Activated naive CD8-positive, alpha-beta T cell treated with anti-CD3 and anti-CD28 coated beads, Interleukin-2, amount 10 ng/mL, durations not matched to agents 7 days and 5 days (primary cell): ENCODE data around the gene CACHD1. TPM values are rescaled to one million over a fixed set of nuclear protein-coding genes. Genes with fewer than 3 reads are reported as not detected.
A peak's percentile ranks its signal among the peaks of the same experiment; 100 is the strongest.

ENCODE experiments used
- ATAC-seq: fragments of 150-1000 bp; cut with Tn5 transposase; one replicate; pipeline ENCODE4 v1.10.0; 2021; ENCODE audit warnings: low read depth, moderate library complexity
- POLR2A ChIA-PET: fragments of 350-600 bp; sonication (Branson Sonifier 250); formaldehyde crosslinking; loops from one replicate; lab custom pipeline; 2021; ENCODE audit warnings: antibody characterized with exemption; lab: Charles Lee
- DNase-seq: peaks from one replicate; pipeline ENCODE4 v3.0.0; 2021
- H3K27ac Mint-ChIP-seq: one replicate; pipeline ENCODE4 v1.8.0; 2022; ENCODE audit warnings: mild to moderate bottlenecking, mixed read lengths
- H3K27me3 Mint-ChIP-seq: one replicate; pipeline ENCODE4 v1.8.0; 2022; ENCODE audit warnings: mild to moderate bottlenecking, moderate library complexity, mixed read lengths
- H3K36me3 Mint-ChIP-seq: one replicate; pipeline ENCODE4 v1.8.0; 2021; ENCODE audit warnings: mild to moderate bottlenecking, mixed read lengths
- H3K4me1 Mint-ChIP-seq: one replicate; pipeline ENCODE4 v1.8.0; 2021; ENCODE audit warnings: mixed read lengths
- H3K4me3 Mint-ChIP-seq: one replicate; pipeline ENCODE4 v1.8.0; 2022; ENCODE audit warnings: mild to moderate bottlenecking, moderate library complexity, mixed read lengths
- H3K9me3 Mint-ChIP-seq: one replicate; pipeline ENCODE4 v1.8.0; 2021; ENCODE audit warnings: mixed read lengths
- total RNA-seq, 2 experiments: library from RNA; stranded (reverse); gene quantifications; one replicate each; pipeline ENCODE4 v1.2.3, GENCODE V29; 2021

The CACHD1 gene
- total RNA-seq, 2 experiments from 2014 or later = 0.82 to 0.91 TPM

DNA sequence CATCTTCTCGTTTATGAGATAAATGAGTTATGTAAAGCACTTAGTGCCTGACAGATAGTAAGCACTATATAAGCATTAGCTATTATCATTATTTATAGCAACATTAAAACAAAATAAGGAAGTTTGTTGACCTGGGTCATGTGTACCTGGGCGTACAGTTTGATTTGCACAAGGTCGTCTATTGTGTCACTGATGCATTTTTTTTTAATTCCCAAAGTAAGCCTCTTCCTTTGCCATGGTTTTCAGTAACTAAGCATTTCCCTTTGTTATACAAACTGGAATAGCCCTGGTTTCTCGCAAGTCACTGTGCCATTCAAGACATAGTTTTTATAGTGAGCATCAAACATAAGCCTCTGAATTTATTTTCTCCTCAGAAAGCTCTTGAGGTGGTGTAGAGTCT lies 72.2 kb downstream of the CACHD1 start:
- H3K9me3 Mint-ChIP-seq = no peaks in the 10 kb centered on the region
- ATAC-seq = no peak
- peaks cover 42% of the 10 kb centered on the region for H3K4me1 Mint-ChIP-seq
- H3K4me3 Mint-ChIP-seq = no peak overlapping the region
- H3K27ac Mint-ChIP-seq = no peak overlapping the region
- peaks cover 2% of the 10 kb centered on the region for H3K36me3 Mint-ChIP-seq
- POLR2A ChIA-PET = no interaction called here
- DNase-seq = no peak
- H3K27me3 Mint-ChIP-seq = peaks cover 3% of the 10 kb centered on the region

GRCh38 chr1:64543831-64544230 lies 73.9 kb downstream of the CACHD1 start:
- no peak for DNase-seq
- Mint-ChIP-seq H3K4me3 (no peak overlapping the region), H3K9me3 (no peaks in the 10 kb centered on the region), H3K36me3 (peaks cover 2% of the 10 kb centered on the region), H3K27ac (no peak overlapping the region), H3K4me1 (peaks cover 38% of the 10 kb centered on the region), H3K27me3 (peaks cover 3% of the 10 kb centered on the region)
- no peak for ATAC-seq
- POLR2A ChIA-PET = interaction anchor here (0.7 kb wide), 1 partner anchor 35 kb away, joined by 4 read pairs; no protein-coding TSS in a partner anchor

DNA sequence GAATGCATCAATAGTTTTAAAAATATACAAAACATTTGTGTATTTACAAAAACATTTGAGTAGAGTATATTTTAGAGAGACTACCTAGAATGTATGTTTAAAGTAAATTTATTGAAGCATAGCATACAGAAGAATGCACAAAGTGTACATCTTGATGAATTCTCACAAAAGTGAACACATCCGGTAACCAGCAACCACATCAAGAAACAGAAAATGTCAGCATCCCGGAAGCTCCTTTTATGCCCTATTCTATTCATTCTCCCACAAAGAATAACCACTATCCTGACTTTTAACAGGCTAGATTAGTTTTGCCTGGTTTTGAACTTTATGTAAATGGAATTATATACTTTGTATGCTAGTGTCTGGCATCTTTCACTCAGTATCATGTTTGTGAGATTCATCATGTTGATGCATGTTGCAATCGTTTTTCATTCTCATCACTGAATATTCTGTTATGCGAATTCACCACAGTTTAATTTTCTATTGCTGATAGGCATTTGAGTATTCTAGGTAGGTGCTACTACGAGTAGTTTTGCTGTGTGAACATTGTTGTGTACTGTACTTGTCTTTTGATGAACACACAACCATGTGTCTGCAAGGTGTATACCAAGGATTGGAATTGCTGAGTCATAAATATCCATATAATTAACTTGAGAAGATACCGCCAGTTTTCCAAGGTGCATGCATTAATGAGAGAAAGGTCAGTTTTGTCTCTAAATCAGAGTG lies 75.4 kb downstream of the CACHD1 start:
- Mint-ChIP-seq H3K4me1 (peaks cover 38% of the 10 kb centered on the region), H3K4me3 (peak overlapping the region; percentile 46), H3K27me3 (peaks cover 7% of the 10 kb centered on the region), H3K36me3 (peaks cover 2% of the 10 kb centered on the region), H3K27ac (no peak overlapping the region), H3K9me3 (no peaks in the 10 kb centered on the region)
- ATAC-seq (peak; percentile 66), DNase-seq (no peak)
- POLR2A ChIA-PET = no interaction called here

DNA sequence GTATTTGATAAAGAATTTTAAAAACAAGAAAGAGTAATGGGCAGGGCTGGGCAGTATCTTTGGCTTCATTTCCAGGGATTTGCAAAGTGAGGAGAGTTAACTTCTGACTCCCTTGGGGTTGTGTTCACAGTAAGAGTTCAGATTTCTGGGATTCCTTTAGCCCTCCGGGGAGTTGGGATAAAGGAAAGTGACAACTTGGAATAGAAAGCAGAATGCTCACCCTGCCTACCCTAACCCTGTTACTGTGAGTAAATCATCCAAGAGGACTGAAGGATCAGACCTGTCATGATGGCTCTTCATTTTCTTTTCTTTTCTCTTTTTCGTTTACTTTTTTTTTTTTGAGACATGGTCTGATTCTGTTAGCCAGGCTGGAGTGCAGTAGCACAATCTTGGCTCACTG lies 76.1 kb downstream of the CACHD1 start:
- Mint-ChIP-seq H3K27ac (no peak overlapping the region), H3K4me3 (no peak overlapping the region), H3K9me3 (no peaks in the 10 kb centered on the region), H3K36me3 (peaks cover 2% of the 10 kb centered on the region), H3K4me1 (peaks cover 38% of the 10 kb centered on the region), H3K27me3 (peaks cover 7% of the 10 kb centered on the region)
- POLR2A ChIA-PET = no interaction called here
- no peak for DNase-seq
- no peak for ATAC-seq

GRCh38 chr1:64549464-64550239 lies 79.7 kb downstream of the CACHD1 start:
- ATAC-seq (no peak), DNase-seq (no peak)
- Mint-ChIP-seq H3K4me3 (no peak overlapping the region), H3K36me3 (no peaks in the 10 kb centered on the region), H3K9me3 (no peaks in the 10 kb centered on the region), H3K27ac (no peak overlapping the region), H3K4me1 (peaks cover 32% of the 10 kb centered on the region), H3K27me3 (peaks cover 4% of the 10 kb centered on the region)
- POLR2A ChIA-PET = interaction anchor here (0.7 kb wide), 1 partner anchor 451 kb away, joined by 6 read pairs; no protein-coding TSS in a partner anchor

- POLR2A ChIA-PET = no interaction called here
- ATAC-seq (peak; percentile 93), DNase-seq (no peak)
- Mint-ChIP-seq H3K4me1 (peaks cover 23% of the 10 kb centered on the region), H3K27ac (no peak overlapping the region), H3K27me3 (peaks cover 4% of the 10 kb centered on the region), H3K36me3 (no peaks in the 10 kb centered on the region), H3K9me3 (no peaks in the 10 kb centered on the region), H3K4me3 (peak overlapping the region; percentile 7)
Measured at GRCh38 chr1:64550510-64550909, 80.6 kb downstream of the CACHD1 start.

- Mint-ChIP-seq H3K4me3 (peak overlapping the region; percentile 7), H3K36me3 (no peaks in the 10 kb centered on the region), H3K27me3 (peaks cover 4% of the 10 kb centered on the region), H3K9me3 (no peaks in the 10 kb centered on the region), H3K27ac (no peak overlapping the region), H3K4me1 (peaks cover 26% of the 10 kb centered on the region)
- POLR2A ChIA-PET = no interaction called here
- DNase-seq = no peak
- no peak for ATAC-seq
Measured at GRCh38 chr1:64550946-64551605, 81.1 kb downstream of the CACHD1 start.

DNA sequence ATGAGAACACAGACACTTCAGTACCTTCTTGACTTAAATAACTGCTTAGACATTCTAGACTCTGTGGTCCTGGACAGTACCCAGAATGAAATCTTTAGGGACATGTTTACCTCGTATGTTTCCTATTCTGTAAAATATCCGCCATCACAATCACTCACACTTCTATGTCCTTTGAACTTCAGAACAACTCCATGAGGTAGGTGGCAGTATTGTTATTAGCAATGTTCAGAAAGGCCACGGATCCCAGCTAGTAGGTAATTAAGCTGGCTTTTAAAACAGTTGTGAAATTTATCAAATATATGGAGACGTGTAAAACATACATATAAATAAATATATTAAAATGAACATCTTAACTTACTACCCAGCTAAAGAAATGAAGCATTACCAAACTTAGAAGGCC lies 83.4 kb downstream of the CACHD1 start:
- Mint-ChIP-seq H3K4me1 (peaks cover 29% of the 10 kb centered on the region), H3K27ac (no peak overlapping the region), H3K4me3 (no peak overlapping the region), H3K36me3 (peaks cover 2% of the 10 kb centered on the region), H3K9me3 (no peaks in the 10 kb centered on the region), H3K27me3 (peaks cover 4% of the 10 kb centered on the region)
- POLR2A ChIA-PET = no interaction called here
- ATAC-seq = no peak
- no peak for DNase-seq

DNA sequence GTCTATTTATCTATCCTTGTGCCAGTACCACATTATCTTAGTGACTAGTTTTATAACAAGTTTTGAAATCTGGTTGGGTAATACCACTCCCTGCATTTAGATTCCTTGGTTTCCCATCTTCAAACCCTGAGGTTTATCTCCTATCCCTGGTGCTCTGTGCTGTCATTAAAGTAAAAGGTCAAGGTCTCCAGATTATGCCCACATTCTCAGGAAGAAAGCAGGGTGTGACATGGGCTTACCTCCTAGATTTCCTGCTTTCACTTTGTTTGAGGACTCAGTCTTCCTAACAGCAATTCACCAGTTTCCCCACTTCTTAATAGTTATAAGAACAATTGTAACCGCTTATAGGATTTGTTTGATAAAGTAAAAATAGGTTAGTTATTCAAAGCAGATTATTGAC lies 86.0 kb downstream of the CACHD1 start:
- H3K4me1 Mint-ChIP-seq = peaks cover 13% of the 10 kb centered on the region
- H3K4me3 Mint-ChIP-seq = no peak overlapping the region
- DNase-seq = no peak
- POLR2A ChIA-PET = no interaction called here
- no peak overlapping the region for H3K27ac Mint-ChIP-seq
- no peak for ATAC-seq
- no peaks in the 10 kb centered on the region for H3K9me3 Mint-ChIP-seq
- no peaks in the 10 kb centered on the region for H3K27me3 Mint-ChIP-seq
- H3K36me3 Mint-ChIP-seq = peaks cover 5% of the 10 kb centered on the region

DNA sequence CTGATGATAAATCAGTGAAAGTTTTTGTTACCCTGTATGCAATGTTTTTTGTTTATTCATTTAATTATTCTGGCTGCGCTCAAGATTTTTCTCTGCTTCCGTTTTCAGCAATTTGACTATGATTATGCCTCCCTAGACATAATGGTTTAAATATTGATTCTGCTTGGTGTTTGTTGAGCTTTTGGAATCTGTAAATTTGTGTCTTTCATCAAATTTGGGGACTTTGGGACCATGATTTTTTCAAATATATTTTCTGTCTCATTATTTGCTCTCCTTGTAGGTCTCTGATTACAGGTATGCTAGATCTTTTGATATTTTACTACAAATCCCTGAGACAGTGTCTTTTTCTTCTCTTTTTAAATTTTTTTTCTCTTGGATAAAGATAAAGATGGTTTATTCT lies 92.1 kb downstream of the CACHD1 start:
- Mint-ChIP-seq H3K4me3 (no peak overlapping the region), H3K27me3 (no peaks in the 10 kb centered on the region), H3K36me3 (peaks cover 5% of the 10 kb centered on the region), H3K4me1 (no peaks in the 10 kb centered on the region), H3K27ac (no peak overlapping the region), H3K9me3 (peaks cover 3% of the 10 kb centered on the region)
- DNase-seq (no peak), ATAC-seq (no peak)
- POLR2A ChIA-PET = no interaction called here

GRCh38 chr1:64563958-64564565 lies 94.1 kb downstream of the CACHD1 start:
- no peaks in the 10 kb centered on the region for H3K27me3 Mint-ChIP-seq
- no peak for DNase-seq
- no peak overlapping the region for H3K4me3 Mint-ChIP-seq
- H3K27ac Mint-ChIP-seq = no peak overlapping the region
- no peaks in the 10 kb centered on the region for H3K4me1 Mint-ChIP-seq
- no peak for ATAC-seq
- POLR2A ChIA-PET = no interaction called here
- peaks cover 3% of the 10 kb centered on the region for H3K9me3 Mint-ChIP-seq
- no peaks in the 10 kb centered on the region for H3K36me3 Mint-ChIP-seq

DNA sequence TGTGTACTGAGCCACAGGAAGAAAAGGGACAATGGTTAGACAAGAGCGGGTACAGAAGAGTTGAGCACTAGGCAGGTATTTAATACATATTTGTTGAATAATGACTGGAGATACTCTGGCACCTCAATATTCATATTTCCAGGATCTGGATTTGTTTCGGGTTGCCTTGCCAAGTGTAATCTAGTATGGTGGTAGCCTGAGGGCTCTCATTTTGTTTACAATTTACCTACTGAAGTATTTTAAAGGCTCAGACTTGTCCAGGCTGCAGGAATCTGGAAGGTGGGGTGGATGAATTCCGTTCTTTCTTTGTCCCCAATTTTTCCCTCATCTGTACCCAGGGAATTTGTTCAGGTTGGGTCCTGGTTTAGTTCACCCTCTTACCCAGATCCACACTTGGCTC lies 95.0 kb downstream of the CACHD1 start:
- no peak for ATAC-seq

More for the DNA sequence above, 95.0 kb downstream of the CACHD1 start:
- Mint-ChIP-seq H3K36me3 (no peaks in the 10 kb centered on the region), H3K4me3 (no peak overlapping the region), H3K27ac (no peak overlapping the region), H3K4me1 (no peaks in the 10 kb centered on the region), H3K9me3 (peaks cover 3% of the 10 kb centered on the region), H3K27me3 (no peaks in the 10 kb centered on the region)
- DNase-seq = no peak
- POLR2A ChIA-PET = no interaction called here
